ENCODE measurements around the gene FRMPD2. TPM values are rescaled to one million over a fixed set of nuclear protein-coding genes. Genes with fewer than 3 reads are reported as not detected.

FRMPD2 gene
- total RNA-seq, 2 experiments from 2014 or later: not detected

GRCh38 chr10:48299692-48300091 is 25.2 kb upstream of the FRMPD2 start:
- Mint-ChIP-seq H3K4me3 (no peak overlapping the region), H3K4me1 (ENCODE audit: low read depth) (no peaks in the 10 kb centered on the region), H3K9me3 (no peaks in the 10 kb centered on the region), H3K36me3 (ENCODE audit: low read depth) (no peaks in the 10 kb centered on the region), H3K27ac (no peak overlapping the region), H3K27me3 (no peaks in the 10 kb centered on the region)
- H3K4me1 ChIP-seq (ENCODE audit: insufficient read depth, low read length): no peaks in the 10 kb centered on the region
- DNase-seq: no peak
- no peak overlapping the region for H3K4me3 ChIP-seq (ENCODE audit: low read length)
- ATAC-seq (ENCODE audit: poor library complexity): no peak
- TF ChIP-seq CTCF (IDR thresholded peaks at IDR 0.05): no peak
- H3K9me3 ChIP-seq (ENCODE audit: control insufficient read depth in 1 of 2, insufficient read depth in 1 of 2, low read length in 2 of 2): no peaks in the 10 kb centered on the region
- CTCF ChIA-PET: no interaction called here
- H3K27me3 ChIP-seq (ENCODE audit: control insufficient read depth in 1 of 2, insufficient read depth in 2 of 2, low read length in 2 of 2): no peaks in the 10 kb centered on the region
- H3K36me3 ChIP-seq (ENCODE audit: insufficient read depth, low read length): no peaks in the 10 kb centered on the region
- H3K27ac ChIP-seq (ENCODE audit: low read depth in 1 of 2, low read length in 2 of 2): no peak overlapping the region
- POLR2A ChIA-PET: no interaction called here
- intact Hi-C loops (cut with DNase I, micrococcal nuclease): loop anchor here in 1 of 2 experiments (10.0 kb wide), 1 partner anchor 915 kb away; the partner anchor contains the start of gene ZNF488

GRCh38 chr10:48299066-48299465 is 24.6 kb upstream of the FRMPD2 start:
- no peak overlapping the region for H3K27ac Mint-ChIP-seq
- H3K27me3 ChIP-seq (ENCODE audit: control insufficient read depth in 1 of 2, insufficient read depth in 2 of 2, low read length in 2 of 2): no peaks in the 10 kb centered on the region
- CTCF ChIA-PET: no interaction called here
- no peaks in the 10 kb centered on the region for H3K9me3 Mint-ChIP-seq
- TF ChIP-seq CTCF (IDR thresholded peaks at IDR 0.05): no peak
- no peak overlapping the region for H3K4me3 ChIP-seq (ENCODE audit: low read length)
- H3K36me3 ChIP-seq (ENCODE audit: insufficient read depth, low read length): no peaks in the 10 kb centered on the region
- DNase-seq (no peak), ATAC-seq (ENCODE audit: poor library complexity) (no peak)
- no peak overlapping the region for H3K4me3 Mint-ChIP-seq
- H3K27ac ChIP-seq (ENCODE audit: low read depth in 1 of 2, low read length in 2 of 2): no peak overlapping the region
- H3K36me3 Mint-ChIP-seq (ENCODE audit: low read depth): no peaks in the 10 kb centered on the region
- no peaks in the 10 kb centered on the region for H3K9me3 ChIP-seq (ENCODE audit: control insufficient read depth in 1 of 2, insufficient read depth in 1 of 2, low read length in 2 of 2)
- POLR2A ChIA-PET: no interaction called here
- no peaks in the 10 kb centered on the region for H3K4me1 Mint-ChIP-seq (ENCODE audit: low read depth)
- no peaks in the 10 kb centered on the region for H3K4me1 ChIP-seq (ENCODE audit: insufficient read depth, low read length)
- no peaks in the 10 kb centered on the region for H3K27me3 Mint-ChIP-seq
- intact Hi-C loops (cut with DNase I, micrococcal nuclease): no loop called here

GRCh38 chr10:48296576-48297098 is 22.1 kb upstream of the FRMPD2 start:
- Mint-ChIP-seq H3K36me3 (ENCODE audit: low read depth) (no peaks in the 10 kb centered on the region), H3K4me1 (ENCODE audit: low read depth) (no peaks in the 10 kb centered on the region), H3K27ac (no peak overlapping the region), H3K27me3 (no peaks in the 10 kb centered on the region), H3K9me3 (no peaks in the 10 kb centered on the region), H3K4me3 (no peak overlapping the region)
- ChIA-PET POLR2A (no interaction called here), CTCF (no interaction called here)
- Histone ChIP-seq H3K9me3 (ENCODE audit: control insufficient read depth in 1 of 2, insufficient read depth in 1 of 2, low read length in 2 of 2) (no peaks in the 10 kb centered on the region), H3K27ac (ENCODE audit: low read depth in 1 of 2, low read length in 2 of 2) (no peak overlapping the region), H3K4me3 (ENCODE audit: low read length) (no peak overlapping the region), H3K36me3 (ENCODE audit: insufficient read depth, low read length) (no peaks in the 10 kb centered on the region), H3K4me1 (ENCODE audit: insufficient read depth, low read length) (no peaks in the 10 kb centered on the region), H3K27me3 (ENCODE audit: control insufficient read depth in 1 of 2, insufficient read depth in 2 of 2, low read length in 2 of 2) (no peaks in the 10 kb centered on the region)
- ATAC-seq (ENCODE audit: poor library complexity) (no peak), DNase-seq (no peak)
- no peak for TF ChIP-seq CTCF (IDR thresholded peaks at IDR 0.05)
- intact Hi-C loops (cut with DNase I, micrococcal nuclease): no loop called here

Measured in CD4-positive, alpha-beta T cell (primary cell).